CD4-positive, alpha-beta T cell treated with Interleukin-1 beta for 1 hour (primary cell): ENCODE measurements around the gene QSOX2.

Experiments used
- DNase-seq, 2 donors: peaks; one replicate each; pipeline ENCODE4 v3.0.0-alpha.2; 2020 to 2022

Gene QSOX2

GRCh38 chr9:136201609-136202453 is 43.8 kb downstream of the QSOX2 start:
- DNase-seq = no peak

- no peak for DNase-seq
Observed at GRCh38 chr9:136201174-136201573, 44.4 kb downstream of the QSOX2 start.

GRCh38 chr9:136200424-136200823 is 45.2 kb downstream of the QSOX2 start:
- DNase-seq = no peak

GRCh38 chr9:136199391-136200288 is 46.0 kb downstream of the QSOX2 start:
- no peak for DNase-seq

- DNase-seq = no peak
Observed at GRCh38 chr9:136198605-136199083, 47.0 kb downstream of the QSOX2 start.

- no peak for DNase-seq
Observed at GRCh38 chr9:136197930-136198604, 47.5 kb downstream of the QSOX2 start.

GRCh38 chr9:136197084-136197875 is 48.3 kb downstream of the QSOX2 start:
- no peak for DNase-seq

- no peak for DNase-seq
Observed at GRCh38 chr9:136196404-136197083, 49.1 kb downstream of the QSOX2 start.

GRCh38 chr9:136194540-136194939 is 51.1 kb downstream of the QSOX2 start:
- DNase-seq = no peak

GRCh38 chr9:136193891-136194279 is 51.7 kb downstream of the QSOX2 start:
- DNase-seq = no peak

- DNase-seq = no peak
Observed at GRCh38 chr9:136193127-136193890, 52.3 kb downstream of the QSOX2 start.

- no peak for DNase-seq
Observed at GRCh38 chr9:136192289-136193126, 53.1 kb downstream of the QSOX2 start.

- DNase-seq = no peak
Observed at GRCh38 chr9:136191960-136192286, 53.7 kb downstream of the QSOX2 start.

- no peak for DNase-seq
Observed at GRCh38 chr9:136191099-136191959, 54.3 kb downstream of the QSOX2 start.

- DNase-seq = no peak
Observed at GRCh38 chr9:136190656-136191055, 55.0 kb downstream of the QSOX2 start.

- DNase-seq = no peak
Observed at GRCh38 chr9:136190237-136190601, 55.4 kb downstream of the QSOX2 start.

GRCh38 chr9:136189394-136190236 is 56.0 kb downstream of the QSOX2 start:
- DNase-seq = no peak
